ENCODE results near the gene CDC26.

GRCh38 chr9:113310538-113310937, 35.2 kb upstream of the CDC26 start:
- no peak for TF ChIP-seq CTCF (IDR thresholded peaks at IDR 0.05; ENCODE audit: insufficient read depth, low read length, poor library complexity, severe bottlenecking)
- TF ChIP-seq EZH2phosphoT487 (conservative IDR thresholded peaks at IDR 0.05; ENCODE audit: low read length): no peak

Measured in SU-DHL-6 (cell line).